Mucosa of stomach (tissue), 1 donor: ENCODE measurements around the gene SYTL1.

Experiments used
- H3K27me3 ChIP-seq: one replicate; pipeline ENCODE4 v1.7.0; 2013; ENCODE audit warnings: mild to moderate bottlenecking, low read length; ENCODE audit not compliant: control insufficient read depth, insufficient read depth
- H3K36me3 ChIP-seq: one replicate; pipeline ENCODE4 v1.7.0; 2013; ENCODE audit warnings: low read length; ENCODE audit not compliant: control insufficient read depth, insufficient read depth
- H3K4me1 ChIP-seq: one replicate; pipeline ENCODE4 v1.7.0; 2013; ENCODE audit warnings: mild to moderate bottlenecking, low read length; ENCODE audit not compliant: control insufficient read depth, insufficient read depth
- H3K4me3 ChIP-seq: one replicate; pipeline ENCODE4 v1.7.0; 2013; ENCODE audit warnings: low read length
- H3K9ac ChIP-seq: one replicate; pipeline ENCODE4 v1.7.0; 2013; ENCODE audit warnings: mild to moderate bottlenecking, low read length, moderate library complexity
- H3K9me3 ChIP-seq: one replicate; pipeline ENCODE4 v1.7.0; 2013; ENCODE audit warnings: mild to moderate bottlenecking, low read length, moderate library complexity; ENCODE audit not compliant: control insufficient read depth
- donor health status: Pancreatic carcinoma.

The SYTL1 gene

GRCh38 chr1:27353629-27354028, 11.8 kb downstream of the SYTL1 start:
- Histone ChIP-seq H3K4me1 (peaks cover 36% of the 10 kb centered on the region), H3K4me3 (no peak overlapping the region), H3K9ac (no peak overlapping the region), H3K36me3 (no peaks in the 10 kb centered on the region), H3K9me3 (no peaks in the 10 kb centered on the region), H3K27me3 (peaks cover 5% of the 10 kb centered on the region)

- Histone ChIP-seq H3K9me3 (no peaks in the 10 kb centered on the region), H3K27me3 (no peaks in the 10 kb centered on the region), H3K4me1 (peaks cover 22% of the 10 kb centered on the region), H3K36me3 (no peaks in the 10 kb centered on the region), H3K4me3 (no peak overlapping the region), H3K9ac (no peak overlapping the region)
These were observed 13.9 kb downstream of the SYTL1 start for GRCh38 chr1:27355683-27356082.

- H3K9me3 ChIP-seq: no peaks in the 10 kb centered on the region
- no peaks in the 10 kb centered on the region for H3K27me3 ChIP-seq
- no peaks in the 10 kb centered on the region for H3K36me3 ChIP-seq
- H3K4me3 ChIP-seq: no peak overlapping the region
- peaks cover 19% of the 10 kb centered on the region for H3K4me1 ChIP-seq
- no peak overlapping the region for H3K9ac ChIP-seq
These were observed 14.4 kb downstream of the SYTL1 start for GRCh38 chr1:27356277-27356618.

- H3K9ac ChIP-seq: peak overlapping the region; percentile 67
- no peaks in the 10 kb centered on the region for H3K36me3 ChIP-seq
- peak overlapping the region; percentile 10 for H3K4me3 ChIP-seq
- H3K4me1 ChIP-seq: peaks cover 19% of the 10 kb centered on the region
- H3K9me3 ChIP-seq: no peaks in the 10 kb centered on the region
- no peaks in the 10 kb centered on the region for H3K27me3 ChIP-seq
These were observed 14.9 kb downstream of the SYTL1 start for GRCh38 chr1:27356619-27357280.

GRCh38 chr1:27357281-27358037, 15.6 kb downstream of the SYTL1 start:
- H3K27me3 ChIP-seq: no peaks in the 10 kb centered on the region
- H3K9ac ChIP-seq: peak overlapping the region; percentile 67
- no peaks in the 10 kb centered on the region for H3K9me3 ChIP-seq
- peak overlapping the region; percentile 10 for H3K4me3 ChIP-seq
- H3K4me1 ChIP-seq: peaks cover 19% of the 10 kb centered on the region
- H3K36me3 ChIP-seq: no peaks in the 10 kb centered on the region

- Histone ChIP-seq H3K27me3 (no peaks in the 10 kb centered on the region), H3K4me1 (peaks cover 19% of the 10 kb centered on the region), H3K9ac (no peak overlapping the region), H3K4me3 (no peak overlapping the region), H3K9me3 (no peaks in the 10 kb centered on the region), H3K36me3 (no peaks in the 10 kb centered on the region)
These were observed 16.5 kb downstream of the SYTL1 start for GRCh38 chr1:27358038-27358927.

- H3K36me3 ChIP-seq: no peaks in the 10 kb centered on the region
- no peak overlapping the region for H3K9ac ChIP-seq
- H3K9me3 ChIP-seq: no peaks in the 10 kb centered on the region
- H3K27me3 ChIP-seq: no peaks in the 10 kb centered on the region
- peaks cover 19% of the 10 kb centered on the region for H3K4me1 ChIP-seq
- no peak overlapping the region for H3K4me3 ChIP-seq
These were observed 17.1 kb downstream of the SYTL1 start for GRCh38 chr1:27358928-27359313.

GRCh38 chr1:27359822-27360158, 18.0 kb downstream of the SYTL1 start:
- no peaks in the 10 kb centered on the region for H3K9me3 ChIP-seq
- no peak overlapping the region for H3K4me3 ChIP-seq
- no peaks in the 10 kb centered on the region for H3K36me3 ChIP-seq
- H3K4me1 ChIP-seq: peaks cover 23% of the 10 kb centered on the region
- H3K9ac ChIP-seq: no peak overlapping the region
- no peaks in the 10 kb centered on the region for H3K27me3 ChIP-seq

- Histone ChIP-seq H3K9me3 (no peaks in the 10 kb centered on the region), H3K27me3 (no peaks in the 10 kb centered on the region), H3K4me1 (peaks cover 29% of the 10 kb centered on the region), H3K4me3 (no peak overlapping the region), H3K9ac (no peak overlapping the region), H3K36me3 (no peaks in the 10 kb centered on the region)
These were observed 18.6 kb downstream of the SYTL1 start for GRCh38 chr1:27360159-27361043.

GRCh38 chr1:27361044-27361402, 19.2 kb downstream of the SYTL1 start:
- H3K9ac ChIP-seq: no peak overlapping the region
- H3K36me3 ChIP-seq: no peaks in the 10 kb centered on the region
- no peaks in the 10 kb centered on the region for H3K9me3 ChIP-seq
- no peaks in the 10 kb centered on the region for H3K27me3 ChIP-seq
- peaks cover 30% of the 10 kb centered on the region for H3K4me1 ChIP-seq
- no peak overlapping the region for H3K4me3 ChIP-seq

- H3K36me3 ChIP-seq: no peaks in the 10 kb centered on the region
- H3K9me3 ChIP-seq: no peaks in the 10 kb centered on the region
- no peaks in the 10 kb centered on the region for H3K27me3 ChIP-seq
- H3K9ac ChIP-seq: no peak overlapping the region
- no peak overlapping the region for H3K4me3 ChIP-seq
- H3K4me1 ChIP-seq: peaks cover 25% of the 10 kb centered on the region
These were observed 19.7 kb downstream of the SYTL1 start for GRCh38 chr1:27361553-27361952.
